Transverse colon (tissue), 4 donors: Measurements from ENCODE around the gene SLC38A1. TPM values are rescaled to one million over a fixed set of nuclear protein-coding genes. Genes with fewer than 3 reads are reported as not detected.

Experiments
- DNase-seq: peaks from one replicate; pipeline ENCODE4 v3.0.0-alpha.2; 2019
- H3K27ac ChIP-seq, 4 donors: fragments of 200-600 bp; sonication (generic); 2 replicates each; pipeline ENCODE4 v1.5.1; 2016 to 2018; ENCODE audit warnings: inconsistent platforms in 4 of 4
- H3K27me3 ChIP-seq: fragments of 200-600 bp; sonication (generic); 2 replicates; pipeline ENCODE4 v1.5.1; 2017; ENCODE audit warnings: inconsistent platforms
- H3K36me3 ChIP-seq, 4 donors: fragments of 200-600 bp; sonication (generic); 2 replicates each; pipeline ENCODE4 v1.5.1; 2017 to 2019; ENCODE audit warnings: inconsistent platforms in 4 of 4
- H3K4me1 ChIP-seq, 4 donors: fragments of 200-600 bp; sonication (generic); 2 replicates each; pipeline ENCODE4 v1.5.1; 2017 to 2020; ENCODE audit warnings: inconsistent platforms in 4 of 4
- H3K4me3 ChIP-seq, 4 donors: fragments of 200-600 bp; sonication (generic); 1 replicate in 1 of 4; 2 replicates in 3 of 4; pipeline versions ENCODE4 v1.5.1 to v1.6.1; 2017 to 2019; ENCODE audit warnings: inconsistent platforms in 4 of 4
- H3K9me3 ChIP-seq, 2 donors: fragments of 200-600 bp; sonication (generic); 2 replicates each; pipeline ENCODE4 v1.5.1; 2017 to 2019; ENCODE audit warnings: inconsistent platforms in 2 of 2
- CTCF ChIP-seq, 5 experiments: fragments of 200-600 bp in 3 of 5; fragments of 450-650 bp in 2 of 5; sonication (generic) in 3 of 5; IDR thresholded peaks; 1 replicate in 2 of 5; 2 replicates in 3 of 5; pipeline ENCODE4 v1.5.1; 2016 to 2017; ENCODE audit warnings: antibody characterized with exemption in 5 of 5, inconsistent platforms in 3 of 5, mild to moderate bottlenecking in 2 of 5, moderate library complexity in 1 of 5
- EP300 ChIP-seq: sonication (generic); formaldehyde crosslinking; IDR thresholded peaks from one replicate; pipeline ENCODE4 v1.6.1; 2017; ENCODE audit warnings: antibody characterized with exemption, low read depth
- POLR2A ChIP-seq: fragments of 450-650 bp; IDR thresholded peaks from one replicate; pipeline ENCODE4 v1.6.1; 2016; ENCODE audit warnings: antibody characterized with exemption, mild to moderate bottlenecking, moderate library complexity
- POLR2AphosphoS5 ChIP-seq, 3 donors: sonication (generic); formaldehyde crosslinking; IDR thresholded peaks; one replicate each; pipeline ENCODE4 v1.6.1; 2016; ENCODE audit warnings: antibody characterized with exemption in 3 of 3
- WGBS, 2 donors: methylation state at CpG; one replicate each; pipeline ENCODE4 v1.1.5; 2018; ENCODE audit warnings: low coverage in 1 of 2; 5-methylcytosine and 5-hydroxymethylcytosine counted together
- in situ Hi-C, 4 donors: fragments of 200-750 bp; cut with MboI; loops; one replicate each; pipeline versions ENCODE4 v1.15.0 to v1.15.1; 2017; ENCODE audit warnings: low sequenced_read_pairs in 3 of 4, low pct_ligation_motif_present in 1 of 4, low pct_unique_long_range_greater_than_20kb in 1 of 4
- intact Hi-C: fragments of 100-400 bp; cut with DNase I; formaldehyde crosslinking; loops from one replicate; pipeline ENCODE4 v1.15.1; 2023; ENCODE audit warnings: low total_unique reads
- total RNA-seq, 4 donors: library from RNA; depleted of rRNA; stranded (reverse); fragments of >200 nt; gene quantifications; one replicate each; pipeline ENCODE4 v1.1.0, GENCODE V29; 2016

Gene SLC38A1
- total RNA-seq, 4 donors from 2014 or later: 36.8 to 139 (median 117) TPM

- Histone ChIP-seq H3K36me3 (peaks cover 0 to 10% (median 3%) of the 10 kb centered on the region in 4 donors), H3K27me3 (no peaks in the 10 kb centered on the region), H3K4me3 (no peak overlapping the region), H3K27ac (no peak overlapping the region), H3K4me1 (no peaks in the 10 kb centered on the region), H3K9me3 (no peaks in the 10 kb centered on the region)
- 86 to 91% methylated on average over 1 of the region's 1 CpG for WGBS, 2 donors
- TF ChIP-seq CTCF (IDR thresholded peaks at IDR 0.05): no peak
- TF ChIP-seq EP300: no peak
- TF ChIP-seq POLR2AphosphoS5 (IDR thresholded peaks at IDR 0.05): no peak
- TF ChIP-seq POLR2A: no peak
- in situ Hi-C loops: no loop called here
- intact Hi-C loops: no loop called here
- DNase-seq: no peak
Observed at GRCh38 chr12:46238821-46239220, 30.0 kb downstream of the SLC38A1 start.

- peaks cover 0 to 10% (median 3%) of the 10 kb centered on the region in 4 donors for H3K36me3 ChIP-seq
- no peak for DNase-seq
- no peaks in the 10 kb centered on the region for H3K4me1 ChIP-seq
- no peaks in the 10 kb centered on the region for H3K9me3 ChIP-seq
- no peaks in the 10 kb centered on the region for H3K27me3 ChIP-seq
- H3K4me3 ChIP-seq: no peak overlapping the region
- 84 to 100% methylated on average over 1 to 3 of the region's 3 CpGs for WGBS, 2 donors
- H3K27ac ChIP-seq: no peak overlapping the region
- intact Hi-C loops: no loop called here
- in situ Hi-C loops: no loop called here
- no peak for TF ChIP-seq EP300
- no peak for TF ChIP-seq POLR2AphosphoS5 (IDR thresholded peaks at IDR 0.05)
- no peak for TF ChIP-seq CTCF (IDR thresholded peaks at IDR 0.05)
- no peak for TF ChIP-seq POLR2A
Observed at GRCh38 chr12:46237371-46238045, 31.3 kb downstream of the SLC38A1 start.

- Histone ChIP-seq H3K9me3 (no peaks in the 10 kb centered on the region), H3K4me3 (no peak overlapping the region), H3K27me3 (no peaks in the 10 kb centered on the region), H3K36me3 (peaks cover 0 to 7% (median 0%) of the 10 kb centered on the region in 4 donors), H3K27ac (no peak overlapping the region), H3K4me1 (no peaks in the 10 kb centered on the region)
- no peak for DNase-seq
- WGBS, 2 donors: 91% methylated on average over 1 of the region's 1 CpG
- in situ Hi-C loops: no loop called here
- TF ChIP-seq EP300 (no peak), POLR2A (no peak), POLR2AphosphoS5 (IDR thresholded peaks at IDR 0.05) (no peak), CTCF (IDR thresholded peaks at IDR 0.05) (no peak)
- intact Hi-C loops: no loop called here
Observed at GRCh38 chr12:46234000-46234399, 34.8 kb downstream of the SLC38A1 start.

DNA sequence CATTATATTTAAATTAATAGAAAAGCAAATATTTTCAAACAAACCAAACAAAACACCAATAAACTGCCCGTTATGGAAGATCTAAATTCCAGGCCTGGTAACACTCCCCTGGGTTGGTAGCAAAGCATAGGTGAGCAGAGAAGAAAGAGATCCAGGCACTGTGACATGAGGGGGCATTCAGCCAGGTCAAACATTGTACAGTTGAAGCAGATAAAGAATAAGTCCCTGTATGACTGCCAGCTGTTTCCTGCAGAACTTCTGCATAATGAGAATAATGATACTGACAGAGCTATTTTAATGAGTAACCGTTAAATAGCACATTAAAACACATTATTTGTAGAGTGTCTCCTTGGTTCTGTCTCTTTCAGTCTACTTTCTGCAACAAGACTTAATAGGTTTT lies 35.4 kb downstream of the SLC38A1 start:
- Histone ChIP-seq H3K27me3 (no peaks in the 10 kb centered on the region), H3K9me3 (no peaks in the 10 kb centered on the region), H3K4me1 (no peaks in the 10 kb centered on the region), H3K4me3 (no peak overlapping the region), H3K27ac (no peak overlapping the region), H3K36me3 (peaks cover 0 to 7% (median 0%) of the 10 kb centered on the region in 4 donors)
- no peak for DNase-seq
- no peak for TF ChIP-seq POLR2AphosphoS5 (IDR thresholded peaks at IDR 0.05)
- TF ChIP-seq CTCF (IDR thresholded peaks at IDR 0.05): no peak
- WGBS, 2 donors: 50 to 60% methylated on average over 2 of the region's 2 CpGs
- intact Hi-C loops (no loop called here), in situ Hi-C loops (no loop called here)
